A549 (cell line): ENCODE data around the gene RARG. TPM values are rescaled to one million over a fixed set of nuclear protein-coding genes. Genes with fewer than 3 reads are reported as not detected.
"Not testable (repeated sequence)": the region's sequence is repeated elsewhere in the genome, so short reads cannot be mapped to it uniquely, and the experiment has no call there.

Experiments used
- ATAC-seq, 2 experiments: fragments of 200-7000 bp in 1 of 2; fragments of >200 bp in 1 of 2; cut with Nextera tagmentation in 1 of 2; cut with Tn5 transposase in 1 of 2; 3 replicates each; pipeline versions ENCODE4 v1.8.0 to v1.9.1; 2018 to 2020; ENCODE audit warnings: mild to moderate bottlenecking in 1 of 2, moderate library complexity in 1 of 2
- CTCF ChIA-PET: fragments of 300-600 bp; sonication (Branson Sonifier 250); formaldehyde crosslinking; extraction: SDS; loops from one replicate; lab custom pipeline; 2021; ENCODE audit warnings: antibody characterized with exemption, inconsistent platforms; lab: Yijun Ruan, JAX
- POLR2A ChIA-PET: fragments of 350-600 bp; formaldehyde crosslinking; extraction: SDS; loops from one replicate; lab custom pipeline; 2021; ENCODE audit warnings: antibody characterized with exemption, inconsistent platforms; lab: Yijun Ruan, JAX
- DNase-seq, 2 experiments: peaks; one replicate each; pipeline versions ENCODE4 v3.0.0 to v3.0.0-alpha.2; 2011 to 2016; ENCODE audit warnings: low read depth in 1 of 2, low spot score in 1 of 2
- FAIRE-seq: peaks from 2 replicates; lab custom pipeline; 2011; peaks lifted over from hg19 to GRCh38; lab: Jason Lieb, UNC
- H3K27ac ChIP-seq, 2 experiments: fragments of >200 bp; sonication (Bioruptor Twin); formaldehyde crosslinking; 3 replicates each; pipeline ENCODE4 v1.5.1; 2016 to 2017
- H3K4me1 ChIP-seq: fragments of >200 bp; sonication (Bioruptor Twin); formaldehyde crosslinking; 3 replicates; pipeline ENCODE4 v1.6.1; 2016
- H3K4me2 ChIP-seq: fragments of >200 bp; sonication (Bioruptor Twin); formaldehyde crosslinking; 3 replicates; pipeline ENCODE4 v1.6.1; 2016
- H3K4me3 ChIP-seq: fragments of >200 bp; sonication (Bioruptor Twin); formaldehyde crosslinking; 3 replicates; pipeline ENCODE4 v1.5.1; 2016
- H3K9me3 ChIP-seq: fragments of >200 bp; sonication (Bioruptor Twin); formaldehyde crosslinking; 3 replicates; pipeline ENCODE4 v1.6.1; 2016
- CHD2 ChIP-seq: fragments of 150-350 bp; IDR thresholded peaks from 2 replicates; pipeline ENCODE4 v1.6.1; 2014; ENCODE audit warnings: low read length; ENCODE audit not compliant: partially characterized antibody
- EP300 ChIP-seq, 2 experiments: fragments of >200 bp; sonication (Bioruptor Twin); formaldehyde crosslinking; IDR thresholded peaks; 2 replicates in 1 of 2; 3 replicates in 1 of 2; pipeline ENCODE4 v1.6.1; 2016 to 2017
- FOSB ChIP-seq: fragments of 250-450 bp; sonication (Bioruptor Pico); IDR thresholded peaks from 2 replicates; pipeline ENCODE4 v1.5.0; 2020; ENCODE audit warnings: mild to moderate bottlenecking, moderate library complexity
- GATA3 ChIP-seq: IDR thresholded peaks from 2 replicates; pipeline ENCODE4 v1.6.1; 2012; ENCODE audit warnings: borderline replicate concordance
- HDAC2 ChIP-seq: fragments of 200-600 bp; sonication (generic); IDR thresholded peaks from 2 replicates; pipeline ENCODE4 v1.6.1; 2016
- HOXB13 ChIP-seq: fragments of 250-450 bp; sonication (Bioruptor Pico); IDR thresholded peaks from 2 replicates; pipeline ENCODE4 v1.5.0; 2020; ENCODE audit warnings: low read depth, mild to moderate bottlenecking, moderate library complexity
- HOXB5 ChIP-seq: fragments of 250-450 bp; sonication (Bioruptor Pico); IDR thresholded peaks from 2 replicates; pipeline ENCODE4 v1.5.0; 2020; ENCODE audit warnings: mild to moderate bottlenecking, moderate library complexity
- JUN ChIP-seq, 2 experiments: fragments of >200 bp; sonication (Bioruptor Twin); formaldehyde crosslinking; IDR thresholded peaks; 2 replicates in 1 of 2; 3 replicates in 1 of 2; pipeline ENCODE4 v1.6.1; 2016 to 2017
- MYC ChIP-seq: IDR thresholded peaks from 2 replicates; pipeline ENCODE4 v1.6.1; 2012; ENCODE audit warnings: mild to moderate bottlenecking, inconsistent platforms, low read length, improper control_type of control experiment, borderline replicate concordance
- NR3C1 ChIP-seq: fragments of >200 bp; sonication (Bioruptor Twin); formaldehyde crosslinking; IDR thresholded peaks from 3 replicates; pipeline ENCODE4 v1.6.1; 2017
- POLR2A ChIP-seq: IDR thresholded peaks from 2 replicates; pipeline ENCODE4 v1.6.1; 2012; ENCODE audit warnings: mild to moderate bottlenecking, low read length
- RAD21 ChIP-seq, 2 experiments: fragments of >200 bp in 1 of 2; sonication (Bioruptor Twin) in 1 of 2; formaldehyde crosslinking in 1 of 2; IDR thresholded peaks in 1 of 2; conservative IDR thresholded peaks in 1 of 2; 2 replicates in 1 of 2; 3 replicates in 1 of 2; pipeline ENCODE4 v1.6.1; 2012 to 2018; ENCODE audit warnings: inconsistent platforms in 1 of 2
- RCOR1 ChIP-seq: fragments of 150-350 bp; IDR thresholded peaks from 2 replicates; pipeline ENCODE4 v1.6.1; 2014; ENCODE audit warnings: antibody characterized with exemption, low read length, low read depth
- SMC3 ChIP-seq: fragments of >200 bp; sonication (Bioruptor Twin); formaldehyde crosslinking; IDR thresholded peaks from 3 replicates; pipeline ENCODE4 v1.6.1; 2018; ENCODE audit warnings: inconsistent platforms
- TP53 ChIP-seq: fragments of 250-450 bp; sonication (Bioruptor Pico); IDR thresholded peaks from 2 replicates; pipeline ENCODE4 v1.5.0; 2021; ENCODE audit warnings: mild to moderate bottlenecking, moderate library complexity
- ZC3H11A ChIP-seq: fragments of 450-650 bp; IDR thresholded peaks from 2 replicates; pipeline ENCODE4 v1.6.1; 2014; ENCODE audit warnings: antibody characterized with exemption, mild to moderate bottlenecking
- ZSCAN20 ChIP-seq: fragments of 250-450 bp; sonication (Bioruptor Pico); IDR thresholded peaks from 2 replicates; pipeline ENCODE4 v1.8.0; 2022; ENCODE audit warnings: mild to moderate bottlenecking, moderate library complexity
- WGBS: methylation state at CpG from one replicate; pipeline ENCODE4 v1.1.6; 2017; ENCODE audit errors: missing lambda C conversion rate; 5-methylcytosine and 5-hydroxymethylcytosine counted together
- polyA plus RNA-seq, 4 experiments: library from polyadenylated mRNA; depleted of rRNA in 3 of 4; stranded (reverse); fragments of >200 nt; fragmentation: RNase III in 1 of 4; extraction: RNeasy Plus Mini Kit Qiagen cat#74134 plus additional on column Dnase treatment in 1 of 4; gene quantifications; 2 replicates in 3 of 4; 3 replicates in 1 of 4; pipeline ENCODE4 v1.2.3, GENCODE V29; 2011 to 2017
- TF ChIP-seq, protein P1 (sequence below): fragments of 200-600 bp; sonication (generic); IDR thresholded peaks from 2 replicates; pipeline ENCODE4 v1.6.1; 2016; ENCODE audit warnings: antibody characterized with exemption, mild to moderate bottlenecking, moderate library complexity

The RARG gene
- polyA plus RNA-seq, 2 of the 4 experiments (the other 2 are of a cell fraction): 15.6 to 17.2 TPM

DNA sequence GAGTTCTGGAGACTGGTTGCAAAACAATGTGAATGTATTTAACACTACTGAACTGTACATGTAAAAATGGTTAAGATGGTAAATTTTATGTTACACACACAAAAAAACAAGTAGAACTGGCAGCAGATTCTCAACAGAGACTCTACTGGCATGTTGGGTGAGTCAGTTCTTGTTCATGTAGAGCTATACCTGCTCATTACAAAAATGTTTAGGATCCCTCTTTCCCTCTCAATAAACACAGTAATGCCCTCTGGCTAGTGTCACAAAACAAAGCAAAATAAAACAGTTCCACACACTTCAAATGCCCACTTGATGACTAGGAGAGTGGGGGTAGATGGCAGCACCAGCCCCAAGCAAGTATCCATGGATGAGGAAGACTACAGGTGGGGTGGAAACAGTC lies 65.2 kb downstream of the RARG start:
- peak overlapping the region in 1 of 2 experiments; percentile 16; a peak in 1 of 6 replicates for H3K27ac ChIP-seq
- H3K4me3 ChIP-seq: no peak overlapping the region
- peaks cover 22% of the 10 kb centered on the region for H3K4me1 ChIP-seq
- FAIRE-seq (no peak), DNase-seq (no peak), ATAC-seq (no peak)
- ChIA-PET POLR2A (no interaction called here), CTCF (interaction anchor here (0.9 to 14.5 kb wide), 4 partner anchors 9 to 101 kb away, joined by 3 to 646 read pairs (median 4); partner anchors contain the start of genes CSAD and ZNF740)
- no peak overlapping the region for H3K4me2 ChIP-seq
- no peaks in the 10 kb centered on the region for H3K9me3 ChIP-seq
- no peak for TF ChIP-seq GATA3
- TF ChIP-seq RAD21 (conservative IDR thresholded peaks at IDR 0.05 in 1 of 2, IDR thresholded peaks at IDR 0.05 in 1 of 2): no peak
- TF ChIP-seq MYC: no peak
- TF ChIP-seq ZSCAN20: no peak
- no peak for TF ChIP-seq HDAC2
- TF ChIP-seq JUN (IDR thresholded peaks at IDR 0.05): no peak

DNA sequence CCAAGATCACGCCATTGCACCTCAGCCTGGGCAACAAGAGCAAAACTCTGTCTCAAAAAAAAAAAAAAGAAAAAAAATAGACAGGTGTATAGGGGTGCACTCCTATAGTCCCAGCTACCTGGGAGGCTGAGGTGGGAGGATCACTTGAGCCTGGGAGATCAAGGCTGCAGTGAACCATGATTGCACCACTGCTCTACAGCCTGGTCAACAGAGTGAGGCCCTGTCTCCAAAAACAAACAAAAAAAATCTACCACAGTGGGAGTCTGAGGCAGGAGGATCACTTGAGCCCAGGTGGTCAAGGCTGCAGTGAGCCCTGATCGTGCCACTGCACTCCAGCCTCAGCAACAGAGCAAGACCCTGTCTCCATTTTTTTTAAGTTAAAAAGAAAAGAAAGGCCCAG lies 69.0 kb downstream of the RARG start:
- CTCF ChIA-PET: interaction anchor here (2.4 to 14.5 kb wide), 3 partner anchors 25 to 125 kb away, joined by 9 to 646 read pairs (median 42); partner anchors contain the start of genes CSAD and ZNF740

DNA sequence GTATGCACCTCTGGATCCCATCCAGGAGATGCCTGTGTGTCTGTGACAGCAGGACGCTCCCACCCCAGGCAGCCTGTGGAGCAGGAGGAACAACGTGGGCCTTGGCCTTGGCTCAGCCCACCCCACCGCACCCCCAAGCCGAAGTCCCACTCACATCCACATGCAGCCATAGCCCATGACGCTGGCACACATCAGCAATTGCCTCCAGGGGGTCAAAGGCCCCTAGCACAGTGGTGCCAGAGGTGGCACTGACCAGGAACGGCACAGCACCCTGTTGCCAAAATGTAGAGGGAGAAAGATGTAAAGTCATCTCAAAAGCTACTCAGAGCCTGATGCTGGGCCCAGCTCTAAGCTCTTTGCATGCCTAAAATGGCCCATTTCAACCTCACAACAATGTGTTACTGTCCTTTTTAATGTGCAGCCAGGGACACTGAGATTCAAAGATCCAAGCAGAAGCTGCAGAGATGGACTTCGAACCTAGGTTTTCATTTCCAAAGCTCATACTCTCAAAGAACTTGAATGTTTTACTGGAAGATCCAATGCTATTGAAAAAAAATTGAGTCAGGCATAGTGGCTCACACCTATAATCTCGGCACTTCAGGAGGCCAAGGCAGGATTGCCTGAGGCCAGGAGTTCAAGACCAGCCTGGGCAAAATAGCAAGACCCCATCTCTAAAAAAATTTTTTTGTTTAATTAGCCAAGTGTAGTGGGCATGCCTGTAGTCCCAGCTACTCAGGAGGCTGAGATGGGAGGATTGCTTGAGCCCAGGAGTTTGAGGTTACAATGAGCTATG lies 70.7 kb downstream of the RARG start:
- Histone ChIP-seq H3K27ac (peak overlapping the region in 1 of 2 experiments; percentile 82; a peak in 1 of 6 replicates), H3K4me3 (no peak overlapping the region), H3K4me1 (peaks cover 12% of the 10 kb centered on the region), H3K9me3 (no peaks in the 10 kb centered on the region), H3K4me2 (no peak overlapping the region)
- FAIRE-seq: no peak
- CTCF ChIA-PET: interaction anchor here (0.6 to 14.5 kb wide), 10 partner anchors 9 to 468 kb away, joined by 3 to 646 read pairs (median 9); partner anchors contain the start of genes CSAD and ZNF740
- 90% methylated on average over 8 of the region's 8 CpGs for WGBS
- POLR2A ChIA-PET: interaction anchor here (0.5 to 2.3 kb wide), 5 partner anchors 19 to 148 kb away, joined by 3 to 15 read pairs (median 3); partner anchors contain the start of genes CSAD, SPRYD3 and ZNF740
- no peak for DNase-seq
- no peak for ATAC-seq
- TF ChIP-seq HOXB13 (no peak), NR3C1 (no peak), TP53 (no peak), ZC3H11A (no peak), RCOR1 (no peak), CHD2 (no peak), MYC (no peak), FOSB (CRISPR knock-in tag) (no peak), EP300 (IDR thresholded peaks at IDR 0.05) (no peak), SMC3 (no peak), ZSCAN20 (no peak), HOXB5 (no peak), POLR2A (no peak)
- TF ChIP-seq, protein P1, sequence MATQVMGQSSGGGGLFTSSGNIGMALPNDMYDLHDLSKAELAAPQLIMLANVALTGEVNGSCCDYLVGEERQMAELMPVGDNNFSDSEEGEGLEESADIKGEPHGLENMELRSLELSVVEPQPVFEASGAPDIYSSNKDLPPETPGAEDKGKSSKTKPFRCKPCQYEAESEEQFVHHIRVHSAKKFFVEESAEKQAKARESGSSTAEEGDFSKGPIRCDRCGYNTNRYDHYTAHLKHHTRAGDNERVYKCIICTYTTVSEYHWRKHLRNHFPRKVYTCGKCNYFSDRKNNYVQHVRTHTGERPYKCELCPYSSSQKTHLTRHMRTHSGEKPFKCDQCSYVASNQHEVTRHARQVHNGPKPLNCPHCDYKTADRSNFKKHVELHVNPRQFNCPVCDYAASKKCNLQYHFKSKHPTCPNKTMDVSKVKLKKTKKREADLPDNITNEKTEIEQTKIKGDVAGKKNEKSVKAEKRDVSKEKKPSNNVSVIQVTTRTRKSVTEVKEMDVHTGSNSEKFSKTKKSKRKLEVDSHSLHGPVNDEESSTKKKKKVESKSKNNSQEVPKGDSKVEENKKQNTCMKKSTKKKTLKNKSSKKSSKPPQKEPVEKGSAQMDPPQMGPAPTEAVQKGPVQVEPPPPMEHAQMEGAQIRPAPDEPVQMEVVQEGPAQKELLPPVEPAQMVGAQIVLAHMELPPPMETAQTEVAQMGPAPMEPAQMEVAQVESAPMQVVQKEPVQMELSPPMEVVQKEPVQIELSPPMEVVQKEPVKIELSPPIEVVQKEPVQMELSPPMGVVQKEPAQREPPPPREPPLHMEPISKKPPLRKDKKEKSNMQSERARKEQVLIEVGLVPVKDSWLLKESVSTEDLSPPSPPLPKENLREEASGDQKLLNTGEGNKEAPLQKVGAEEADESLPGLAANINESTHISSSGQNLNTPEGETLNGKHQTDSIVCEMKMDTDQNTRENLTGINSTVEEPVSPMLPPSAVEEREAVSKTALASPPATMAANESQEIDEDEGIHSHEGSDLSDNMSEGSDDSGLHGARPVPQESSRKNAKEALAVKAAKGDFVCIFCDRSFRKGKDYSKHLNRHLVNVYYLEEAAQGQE: no peak

More for the DNA sequence above, 69.0 kb downstream of the RARG start:
- 91% methylated on average over 2 of the region's 2 CpGs for WGBS
- ATAC-seq, H3K4me3 ChIP-seq, H3K4me2 ChIP-seq, POLR2A ChIA-PET, FAIRE-seq, DNase-seq, H3K9me3 ChIP-seq, H3K27ac ChIP-seq: not testable (repeated sequence)
- peaks cover 16% of the 10 kb centered on the region for H3K4me1 ChIP-seq
